HG02870 (cell line): ENCODE data around the gene POLK.
"Not testable (repeated sequence)": the region's sequence is repeated elsewhere in the genome, so short reads cannot be mapped to it uniquely, and the experiment has no call there.

Source experiments
- ATAC-seq: cut with Tn5 transposase; IDR thresholded peaks from one replicate; pipeline ENCODE4 v1.9.1; 2021; ENCODE audit warnings: mild to moderate bottlenecking, moderate library complexity; ENCODE audit not compliant: unreplicated experiment

POLK gene

DNA sequence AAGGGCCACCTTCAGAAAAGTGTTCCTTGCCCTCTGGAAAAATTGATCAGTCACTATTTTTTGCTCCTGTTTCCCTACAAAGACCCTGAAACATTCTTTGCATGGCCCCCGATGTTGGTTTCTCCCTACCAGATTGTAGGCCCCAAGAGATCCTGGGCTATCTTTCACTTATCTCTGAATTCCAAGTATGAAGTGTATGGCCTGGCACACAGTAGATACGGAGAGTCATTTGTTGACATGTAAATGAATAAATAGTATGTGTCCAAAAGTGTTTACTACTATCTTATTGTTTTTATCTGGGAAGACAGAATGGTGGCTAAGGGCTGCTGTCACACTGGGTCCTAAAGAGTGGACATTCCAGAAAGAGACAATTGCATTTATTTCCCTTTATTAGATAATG is 92.1 kb downstream of the POLK start:
- ATAC-seq: no peak

DNA sequence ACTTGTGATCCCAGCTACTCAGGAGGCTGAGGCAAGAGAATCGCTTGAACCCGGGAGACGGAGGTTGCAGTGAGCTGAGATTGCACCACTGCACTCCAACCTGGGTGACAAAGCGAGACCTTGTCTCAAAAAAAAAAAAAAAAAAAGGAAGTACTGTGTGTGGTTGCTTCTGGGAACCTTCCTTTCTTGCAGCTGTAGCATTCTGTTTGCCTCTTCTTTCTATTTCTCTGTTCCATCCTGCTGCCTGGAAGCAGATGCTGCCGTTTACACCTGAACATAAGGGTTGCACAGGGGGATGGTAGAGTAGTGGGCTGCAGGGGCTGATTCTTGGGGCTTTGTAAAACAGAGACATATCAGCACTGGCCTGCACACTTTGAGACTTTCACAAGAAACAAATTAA is 95.7 kb downstream of the POLK start:
- not testable (repeated sequence) for ATAC-seq

DNA sequence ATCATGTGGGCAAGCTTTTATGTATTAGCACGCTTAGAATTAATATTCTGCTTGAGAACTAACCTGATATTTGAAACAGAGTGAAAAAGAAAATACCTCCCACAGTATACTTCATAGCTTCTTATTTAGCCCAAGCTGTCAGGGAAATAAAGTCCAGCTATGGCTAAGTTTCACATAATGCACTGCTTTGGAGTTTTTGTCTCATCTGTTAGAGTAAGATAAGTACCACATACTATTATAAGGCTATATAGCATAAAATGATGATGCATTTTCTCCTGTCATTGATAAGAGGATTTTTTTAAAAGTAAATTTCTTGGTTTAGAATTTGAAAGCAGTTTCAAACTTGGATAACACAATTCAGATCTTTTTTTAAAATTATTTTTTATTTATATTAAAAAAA is 97.2 kb downstream of the POLK start:
- ATAC-seq: no peak

DNA sequence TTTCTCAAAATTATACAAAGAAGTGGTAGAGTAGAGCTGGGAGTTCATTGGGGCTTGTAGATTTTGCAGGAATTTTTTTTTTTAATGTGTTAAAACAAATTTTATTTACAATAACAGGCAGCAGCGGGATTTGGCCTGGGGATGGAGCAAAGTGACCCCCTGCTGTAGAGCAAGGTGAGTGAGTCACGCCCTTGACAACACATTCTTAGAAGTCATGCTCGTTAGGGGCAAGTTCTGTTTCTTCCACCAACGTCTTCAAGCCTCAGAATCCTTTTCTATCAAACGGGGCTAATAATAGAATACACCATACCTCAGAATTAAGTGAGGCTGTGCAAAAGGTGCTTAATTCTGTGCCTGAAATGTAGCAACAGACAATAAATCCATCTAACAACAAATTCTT is 98.5 kb downstream of the POLK start:
- ATAC-seq: no peak

DNA sequence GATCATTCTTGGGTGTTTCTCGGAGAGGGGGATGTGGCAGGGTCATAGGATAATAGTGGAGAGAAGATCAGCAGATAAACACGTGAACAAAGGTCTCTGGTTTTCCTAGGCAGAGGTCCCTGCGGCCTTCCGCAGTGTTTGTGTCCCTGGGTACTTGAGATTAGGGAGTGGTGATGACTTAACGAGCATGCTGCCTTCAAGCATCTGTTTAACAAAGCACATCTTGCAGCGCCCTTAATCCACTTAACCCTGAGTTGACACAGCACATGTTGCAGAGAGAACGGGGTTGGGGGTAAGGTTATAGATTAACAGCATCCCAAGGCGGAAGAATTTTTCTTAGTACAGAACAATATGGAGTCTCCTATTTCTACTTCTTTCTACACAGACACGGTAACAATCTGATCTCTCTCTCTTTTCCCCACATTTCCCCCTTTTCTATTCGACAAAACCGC is 99.2 kb downstream of the POLK start:
- not testable (repeated sequence) for ATAC-seq

DNA sequence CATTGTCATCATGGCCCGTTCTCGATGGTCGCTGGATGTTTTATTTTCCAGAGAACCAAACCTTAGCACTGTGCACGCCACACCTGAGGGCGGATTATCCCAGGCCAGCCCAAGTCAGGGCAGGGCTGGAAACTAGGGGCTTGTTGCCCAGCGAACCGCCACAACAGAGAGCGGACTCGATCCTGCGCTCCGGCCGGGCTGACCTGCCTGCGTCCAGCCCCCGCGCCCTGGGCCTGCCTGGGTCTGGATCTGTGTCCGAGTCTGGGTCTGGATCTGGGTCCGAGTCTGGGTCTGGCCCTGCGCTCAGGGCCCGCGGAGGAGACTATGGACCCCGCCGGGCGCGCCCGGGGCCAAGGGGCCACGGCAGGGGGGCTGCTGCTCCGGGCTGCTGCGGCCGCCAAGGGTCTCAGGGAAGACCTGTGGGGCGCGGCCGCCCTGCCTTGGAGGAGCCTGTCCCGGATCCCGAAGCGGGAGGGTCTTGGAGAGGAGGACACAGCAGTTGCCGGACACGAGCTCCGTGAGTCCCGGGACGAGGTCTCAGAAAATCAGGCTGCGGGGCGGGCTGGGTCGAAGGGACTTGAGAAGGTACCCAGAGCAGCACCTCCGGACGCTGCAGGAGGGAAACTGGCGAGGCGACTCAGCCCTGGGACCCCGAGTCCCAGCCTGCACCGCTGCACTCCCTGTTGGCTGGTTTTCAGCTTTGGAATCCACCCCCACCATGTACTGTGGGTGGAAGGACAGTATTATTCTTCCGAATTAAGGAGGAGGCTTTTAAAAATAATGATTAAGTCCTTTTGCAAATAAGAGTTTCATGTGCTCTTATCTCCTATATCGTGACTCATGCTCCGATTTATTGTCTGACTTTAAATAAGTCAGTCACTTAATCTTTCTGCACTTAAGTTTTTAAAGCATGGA is 99.9 kb downstream of the POLK start, which contains the start of gene ANKDD1B:
Gene ANKDD1B, plus strand, starts transcription at position 143 of the 915 bp plus-strand sequence. Its CDS starts 182 bp downstream, at position 325.
- no peak for ATAC-seq

DNA sequence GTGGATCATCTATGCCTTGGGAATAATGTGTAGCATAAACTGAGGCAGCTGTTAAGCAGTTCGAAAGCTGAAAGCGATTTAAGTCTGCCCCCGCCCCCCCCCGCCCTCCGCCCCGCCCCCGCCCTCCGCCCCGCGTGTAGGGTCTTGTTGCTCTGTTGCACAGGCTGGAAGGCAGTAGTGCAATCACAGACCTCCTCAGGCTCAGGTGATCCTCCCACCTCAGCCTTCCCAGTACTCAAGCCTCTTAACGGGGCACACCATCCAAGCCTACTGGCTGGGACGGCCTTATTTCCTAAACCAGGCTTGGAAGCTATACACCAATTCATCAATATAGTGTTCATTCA is 100.5 kb downstream of the POLK start:
- ATAC-seq: no peak

DNA sequence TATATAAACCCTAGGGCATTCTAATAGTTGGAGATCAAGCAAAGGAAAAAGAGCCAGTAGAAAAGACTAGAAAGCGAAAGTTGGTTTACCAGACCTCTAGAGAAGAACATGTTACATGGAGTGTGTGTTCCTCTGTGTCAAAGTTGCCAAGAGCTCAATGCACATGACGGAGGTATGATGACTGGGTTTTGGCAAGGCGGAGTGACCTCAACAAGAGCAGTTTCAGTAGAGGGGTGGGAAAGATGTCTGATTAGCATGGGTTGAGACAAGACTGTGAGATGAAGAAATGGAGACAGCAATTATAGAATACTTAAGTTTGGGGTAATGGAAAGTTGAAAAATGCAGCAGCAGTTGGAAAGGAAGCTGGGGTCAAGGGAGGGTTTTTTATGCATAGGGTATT is 101.2 kb downstream of the POLK start:
- ATAC-seq: no peak

DNA sequence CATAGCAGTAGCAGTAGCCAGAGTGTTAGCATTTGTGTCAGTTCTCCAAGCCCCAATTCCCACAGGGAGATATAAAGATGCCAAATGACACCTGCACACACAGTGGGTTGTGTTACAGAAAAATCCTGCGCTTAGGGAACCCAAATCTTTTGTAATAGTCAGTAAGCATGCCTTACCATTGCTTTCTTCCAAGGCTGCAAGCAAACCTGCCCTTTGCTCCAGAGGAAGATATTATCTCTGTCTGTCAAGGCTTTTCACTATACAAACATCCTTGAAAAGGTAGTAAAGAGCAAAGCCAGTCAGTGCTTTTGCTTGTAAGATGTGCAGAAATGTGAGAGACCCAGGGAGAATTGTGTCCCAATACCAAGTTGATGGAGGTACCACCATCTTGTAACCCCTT is 102.5 kb downstream of the POLK start:
- no peak for ATAC-seq

DNA sequence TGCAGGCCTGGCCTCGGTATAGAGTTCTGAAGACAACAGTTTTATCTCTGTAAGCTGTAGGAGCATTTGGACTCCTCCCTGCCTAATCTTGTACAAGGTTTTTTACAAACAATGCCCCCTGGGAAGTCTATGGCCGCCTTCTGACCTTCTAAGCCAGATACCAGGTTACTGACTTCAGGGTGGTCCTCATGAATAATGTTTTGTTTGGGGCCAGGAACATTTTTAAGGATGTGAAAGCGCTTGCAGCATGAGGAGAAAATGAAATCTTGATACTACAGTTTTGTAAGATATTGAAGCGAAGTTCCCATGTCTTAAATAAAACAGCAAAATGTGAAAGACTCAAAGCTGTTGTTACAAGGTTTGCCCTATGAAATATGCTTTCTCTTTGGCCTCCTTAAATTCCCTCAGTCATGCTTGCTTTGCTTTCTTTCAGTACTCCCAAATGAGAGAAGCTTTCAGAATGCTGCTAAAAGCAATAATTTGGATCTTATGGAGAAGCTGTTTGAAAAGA is 104.7 kb downstream of the POLK start:
- ATAC-seq: no peak

DNA sequence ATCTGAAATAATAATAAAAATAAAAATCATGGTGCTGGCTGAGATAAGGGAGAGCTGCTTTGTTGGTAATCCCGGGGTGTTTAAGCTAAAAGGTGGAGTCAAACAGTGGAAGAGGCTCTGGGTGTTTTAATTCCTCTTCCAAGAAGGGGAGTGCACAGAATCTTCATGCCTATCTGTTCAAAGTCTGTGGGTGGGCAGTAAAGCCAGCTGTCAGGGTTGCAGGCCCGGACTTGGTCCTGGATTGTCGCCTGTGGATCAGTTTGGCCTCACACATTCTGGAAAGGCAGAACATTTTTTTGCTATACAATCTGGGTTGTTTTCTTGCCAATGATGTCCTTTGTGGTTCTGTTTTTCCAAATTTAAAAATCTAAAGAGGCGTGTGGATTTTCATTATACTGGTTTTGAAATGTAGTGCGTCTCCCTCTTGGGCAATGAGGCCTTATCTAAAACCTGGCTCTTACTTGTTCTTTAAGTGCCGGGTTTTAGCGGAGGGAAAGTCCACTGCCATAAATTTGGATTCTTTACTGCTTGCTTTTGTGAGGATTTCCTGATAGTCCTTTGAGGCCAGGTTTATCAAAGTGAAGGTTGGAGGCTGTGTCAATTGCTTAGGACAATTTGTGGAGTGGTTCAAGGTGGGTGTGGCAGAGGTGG is 105.4 kb downstream of the POLK start:
- ATAC-seq: no peak

DNA sequence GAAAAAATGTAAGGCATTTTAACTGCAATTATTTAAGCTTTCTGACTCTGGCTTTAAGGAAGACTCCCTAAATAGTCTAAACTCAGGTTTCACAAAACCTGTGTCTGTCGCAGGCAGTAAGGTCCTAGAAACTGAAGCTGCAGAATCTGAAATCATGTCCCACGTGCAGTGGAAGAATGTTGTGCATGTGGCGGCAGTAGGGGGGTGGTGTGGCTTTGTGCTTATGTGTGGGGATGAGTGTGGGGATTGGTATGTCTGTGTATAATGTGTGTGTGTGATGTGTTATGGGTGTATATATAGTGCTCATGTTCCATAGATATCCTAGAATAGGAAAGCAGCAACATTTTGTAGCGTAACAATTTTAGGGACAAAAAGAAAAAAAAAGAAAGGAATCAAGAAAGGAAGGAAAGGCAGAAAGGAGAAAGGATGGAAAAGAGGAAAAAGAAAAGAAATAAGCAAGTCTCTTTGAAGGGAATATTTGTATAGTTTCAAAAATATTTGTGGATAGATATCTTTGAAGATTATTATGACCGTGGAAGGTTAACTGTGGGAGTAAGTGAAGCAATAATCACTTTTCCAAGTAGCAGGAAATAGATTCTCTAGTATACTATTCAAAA is 106.2 kb downstream of the POLK start:
- ATAC-seq: no peak

DNA sequence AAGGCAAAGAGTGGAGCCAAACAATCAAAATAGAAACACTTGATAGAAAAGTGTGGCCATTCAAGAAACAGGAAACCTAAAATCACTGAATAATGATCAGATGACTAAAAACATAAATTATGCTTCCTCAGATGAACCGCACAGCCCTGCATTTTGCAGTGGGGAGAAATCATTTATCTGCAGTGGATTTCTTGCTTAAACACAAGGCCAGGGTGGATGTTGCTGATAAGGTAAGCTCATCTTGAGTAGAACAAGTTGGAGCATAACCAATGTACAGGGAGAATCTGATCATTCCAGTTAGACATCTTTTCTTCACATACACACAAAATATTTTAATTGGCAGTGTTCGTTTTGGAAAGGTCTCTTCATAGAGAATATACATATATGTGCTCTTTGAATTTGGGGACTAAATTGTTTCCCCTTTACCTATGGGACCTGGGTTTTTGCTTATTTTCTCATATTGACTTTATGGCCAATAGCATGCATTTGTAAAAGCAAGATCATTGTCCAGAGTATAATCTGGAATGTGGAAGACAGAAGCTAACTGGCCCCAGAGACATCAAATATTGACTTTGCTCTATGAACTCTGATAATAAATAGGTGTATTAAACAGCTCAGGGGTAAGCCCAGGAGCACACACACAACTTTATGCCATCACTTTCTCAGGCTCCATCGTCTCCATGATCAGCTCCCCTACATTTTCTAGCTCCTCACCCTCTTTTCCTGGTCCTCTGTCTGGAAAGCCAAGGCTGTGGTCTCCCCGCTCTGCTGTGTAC is 108.7 kb downstream of the POLK start:
- ATAC-seq: no peak

DNA sequence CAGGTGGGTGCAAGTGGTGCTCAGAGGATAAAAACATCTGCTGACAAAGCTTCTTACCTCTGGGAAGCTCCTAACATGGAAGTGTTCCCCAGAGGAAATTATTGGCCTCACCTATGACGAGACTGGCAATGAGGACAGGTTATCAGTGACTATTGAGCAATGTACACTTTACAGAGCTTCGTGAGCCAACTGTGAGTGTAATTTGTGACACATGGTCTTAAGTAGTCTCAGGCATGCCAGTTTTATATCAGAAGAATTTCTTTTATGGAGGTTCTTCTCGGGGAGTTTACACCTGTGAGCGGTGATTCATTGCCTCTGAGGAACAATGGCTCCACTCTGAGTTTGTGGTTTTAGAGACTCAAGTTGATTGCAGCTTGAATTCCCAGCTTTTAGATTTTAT is 110.9 kb downstream of the POLK start:
- no peak for ATAC-seq

DNA sequence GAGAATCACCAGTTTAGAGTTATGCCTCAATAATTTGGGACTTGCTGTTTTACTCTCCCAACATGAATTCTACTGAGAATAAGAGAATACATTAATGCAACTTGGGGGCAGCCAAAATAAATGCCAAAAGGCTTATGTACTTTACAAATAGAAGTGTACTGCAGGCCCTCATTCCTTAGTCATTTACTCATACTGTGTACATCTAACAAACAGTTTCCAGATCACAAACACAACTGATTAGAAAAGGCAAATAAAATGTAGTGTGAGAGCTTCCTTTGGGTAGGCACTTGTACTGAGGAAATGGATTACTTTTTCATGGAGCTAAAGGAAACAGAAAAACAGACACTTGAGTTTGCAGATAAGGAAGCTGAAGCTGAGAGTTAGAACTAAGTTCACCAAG is 112.2 kb downstream of the POLK start:
- no peak for ATAC-seq

DNA sequence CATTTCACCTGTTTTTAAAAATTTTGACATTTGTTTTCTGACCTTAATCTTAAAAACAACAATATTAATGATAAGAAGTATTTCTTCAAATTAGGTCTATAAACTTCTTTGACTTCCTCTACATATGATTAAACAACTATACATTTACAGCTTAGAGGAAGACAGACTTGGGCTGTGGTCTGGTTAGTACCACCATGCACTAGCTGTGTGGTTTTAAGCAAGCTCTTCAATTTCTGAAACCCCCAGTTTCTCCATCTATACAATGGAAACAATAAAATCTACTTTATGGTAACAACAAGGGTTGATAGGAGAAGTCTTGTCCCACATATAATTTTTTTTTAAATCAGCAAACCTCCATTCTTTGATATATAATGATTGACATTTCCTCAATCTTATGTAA is 115.3 kb downstream of the POLK start:
- no peak for ATAC-seq

DNA sequence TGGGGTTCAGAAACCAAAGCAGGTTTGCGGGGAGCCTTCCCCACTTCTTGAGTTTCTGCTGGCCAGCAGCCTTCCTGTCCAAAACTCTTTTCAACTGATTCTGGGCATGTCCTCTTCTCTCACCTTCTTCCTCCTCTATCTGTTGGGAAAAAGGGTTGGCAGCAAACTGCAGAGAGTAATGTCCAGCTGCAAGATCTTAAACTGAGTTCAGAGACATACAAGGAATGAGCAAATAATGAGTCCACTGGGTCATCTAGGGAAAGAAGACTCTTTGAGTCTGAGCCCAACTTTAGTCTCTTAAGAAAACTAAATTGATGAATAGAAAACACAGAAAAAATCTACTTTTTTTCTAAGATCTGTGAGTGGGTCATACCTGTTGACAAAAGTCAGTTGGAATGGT is 116.1 kb downstream of the POLK start:
- no peak for ATAC-seq

DNA sequence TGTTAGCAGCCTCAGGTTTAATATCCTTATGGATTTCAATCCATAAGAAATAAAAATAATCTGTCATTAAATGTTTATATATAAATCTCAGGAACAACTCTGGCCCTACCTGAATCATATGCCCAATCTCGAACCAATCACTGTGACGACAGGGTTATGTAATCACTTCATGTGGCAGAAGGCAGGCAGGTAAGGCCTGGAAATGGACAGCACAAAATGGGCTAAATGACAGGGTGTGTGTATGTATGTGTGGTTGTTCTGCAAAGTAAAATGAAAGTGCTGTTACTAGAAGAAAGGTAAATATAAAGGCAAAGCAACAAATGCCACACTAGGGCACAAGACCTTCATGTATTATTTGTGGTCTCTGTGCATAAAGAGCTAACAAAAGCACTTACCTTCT is 119.2 kb downstream of the POLK start:
- ATAC-seq: no peak

DNA sequence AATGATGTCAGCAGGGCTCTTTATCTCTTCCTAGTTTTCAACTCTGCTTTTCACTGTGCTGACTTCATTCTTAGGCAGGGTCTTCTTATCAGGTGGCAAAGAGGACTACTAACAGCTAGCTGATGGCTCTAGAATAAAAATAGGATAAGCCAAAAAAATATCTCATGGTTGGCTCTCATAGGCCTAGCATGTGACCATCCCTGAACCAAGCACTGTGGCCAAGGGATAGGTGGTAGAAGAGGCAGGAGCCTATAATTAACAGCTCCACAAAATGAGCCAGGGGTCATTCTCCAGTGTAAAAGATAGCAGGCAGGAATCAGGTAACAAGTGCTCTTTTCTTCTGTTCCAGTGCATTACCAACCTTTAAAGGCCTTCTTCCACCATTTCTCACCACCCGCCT is 120.6 kb downstream of the POLK start:
- no peak for ATAC-seq

DNA sequence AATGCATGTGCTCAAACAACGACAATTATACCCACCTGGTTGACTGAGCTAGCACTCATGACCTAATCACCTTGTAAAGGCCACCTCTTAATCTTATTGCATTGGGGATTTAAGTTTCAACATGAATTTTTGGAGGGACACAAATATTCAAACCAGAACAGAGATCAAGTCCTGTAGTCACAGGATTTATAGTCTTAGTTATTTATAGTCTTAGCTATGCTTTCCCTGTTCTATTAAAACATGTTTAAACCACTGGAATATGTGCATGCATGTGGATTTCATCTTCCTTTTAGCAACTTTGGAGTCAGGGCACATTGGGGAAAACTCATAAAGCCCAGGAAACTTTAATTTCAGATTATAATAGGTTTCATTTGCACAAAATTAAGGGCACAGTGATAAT is 126.3 kb downstream of the POLK start:
- no peak for ATAC-seq
